Stimulated activated effector memory CD8-positive, alpha-beta T cell treated with anti-CD3 and anti-CD28 coated beads, Interleukin-12 subunit alpha, Interleukin-12 subunit beta, amount 100 ng/mL, for 72 hours (primary cell): ENCODE data around the gene TUBA3E.
A peak's percentile ranks its signal among the peaks of the same experiment; 100 is the strongest.
"Not testable (repeated sequence)": the region's sequence is repeated elsewhere in the genome, so short reads cannot be mapped to it uniquely, and the experiment has no call there.

ENCODE experiments used
- ATAC-seq: fragments of 150-1000 bp; cut with Tn5 transposase; 2 replicates; pipeline ENCODE4 v1.10.0; 2021
- DNase-seq, 2 donors: peaks; one replicate each; pipeline ENCODE4 v3.0.0; 2021 to 2022; ENCODE audit warnings: low spot score in 2 of 2
- H3K27ac Mint-ChIP-seq: one replicate; pipeline ENCODE4 v1.8.0; 2022; ENCODE audit warnings: mild to moderate bottlenecking, mixed read lengths
- H3K36me3 Mint-ChIP-seq: one replicate; pipeline ENCODE4 v1.8.0; 2022; ENCODE audit warnings: mild to moderate bottlenecking, mixed read lengths
- H3K4me1 Mint-ChIP-seq: one replicate; pipeline ENCODE4 v1.8.0; 2022; ENCODE audit warnings: mixed read lengths
- H3K4me3 Mint-ChIP-seq: one replicate; pipeline ENCODE4 v1.8.0; 2022; ENCODE audit warnings: mild to moderate bottlenecking, mixed read lengths
- H3K9me3 Mint-ChIP-seq: one replicate; pipeline ENCODE4 v1.8.0; 2022; ENCODE audit warnings: mixed read lengths

Gene TUBA3E

DNA sequence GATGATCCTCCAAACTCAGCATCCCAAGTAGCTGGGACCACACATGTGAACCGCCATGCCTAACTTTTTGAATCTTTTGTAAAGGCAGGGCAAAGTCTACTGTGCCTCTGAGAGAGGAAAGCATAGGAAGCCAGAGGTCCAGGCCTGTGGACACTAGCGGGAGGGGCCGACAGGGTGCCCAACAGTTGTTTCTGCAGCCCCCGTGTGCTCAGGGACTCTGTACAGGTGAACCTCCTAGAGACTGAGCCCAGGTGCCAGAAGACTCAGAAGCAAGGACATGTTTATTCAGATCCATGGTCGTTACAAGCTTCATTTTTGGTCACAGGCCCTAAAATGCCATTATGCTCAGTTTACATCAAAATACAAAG is 47.1 kb downstream of the TUBA3E start:
- H3K36me3 Mint-ChIP-seq, result peaks cover 39% of the 10 kb centered on the region
- H3K4me3 Mint-ChIP-seq, H3K27ac Mint-ChIP-seq: not testable (repeated sequence)

GRCh38 chr2:130150181-130151144 is 47.8 kb downstream of the TUBA3E start:
- peaks cover 39% of the 10 kb centered on the region for H3K36me3 Mint-ChIP-seq
- no peaks in the 10 kb centered on the region for H3K4me1 Mint-ChIP-seq
- no peak overlapping the region for H3K4me3 Mint-ChIP-seq
- H3K9me3 Mint-ChIP-seq, result no peaks in the 10 kb centered on the region
- ATAC-seq (peak; percentile 4), DNase-seq (no peak)
- H3K27ac Mint-ChIP-seq, result no peak overlapping the region

More for the DNA sequence above, 47.1 kb downstream of the TUBA3E start:
- DNase-seq, H3K4me1 Mint-ChIP-seq, H3K9me3 Mint-ChIP-seq, ATAC-seq: not testable (repeated sequence)

DNA sequence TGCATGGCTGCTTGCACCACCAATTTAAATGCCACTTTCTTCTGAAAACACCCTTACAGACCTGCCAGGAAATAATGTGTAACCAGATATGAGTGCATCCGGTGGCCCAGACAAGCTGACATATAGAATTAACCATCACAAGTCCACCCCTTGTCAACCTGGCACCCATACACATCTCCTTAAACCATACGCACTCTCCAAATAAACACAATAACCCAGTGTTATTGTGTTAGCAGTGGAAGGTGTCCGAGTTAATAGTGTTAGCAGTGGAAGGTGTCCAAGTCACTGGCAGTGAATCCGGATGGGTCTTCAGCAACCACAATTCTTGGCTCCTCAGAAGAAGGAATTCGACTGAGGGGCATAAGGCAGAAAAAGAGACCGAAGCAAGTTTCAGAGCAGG is 49.7 kb downstream of the TUBA3E start:
- H3K36me3 Mint-ChIP-seq, result peaks cover 21% of the 10 kb centered on the region
- not testable (repeated sequence) for ATAC-seq, H3K27ac Mint-ChIP-seq, H3K9me3 Mint-ChIP-seq, H3K4me3 Mint-ChIP-seq, DNase-seq, H3K4me1 Mint-ChIP-seq

DNA sequence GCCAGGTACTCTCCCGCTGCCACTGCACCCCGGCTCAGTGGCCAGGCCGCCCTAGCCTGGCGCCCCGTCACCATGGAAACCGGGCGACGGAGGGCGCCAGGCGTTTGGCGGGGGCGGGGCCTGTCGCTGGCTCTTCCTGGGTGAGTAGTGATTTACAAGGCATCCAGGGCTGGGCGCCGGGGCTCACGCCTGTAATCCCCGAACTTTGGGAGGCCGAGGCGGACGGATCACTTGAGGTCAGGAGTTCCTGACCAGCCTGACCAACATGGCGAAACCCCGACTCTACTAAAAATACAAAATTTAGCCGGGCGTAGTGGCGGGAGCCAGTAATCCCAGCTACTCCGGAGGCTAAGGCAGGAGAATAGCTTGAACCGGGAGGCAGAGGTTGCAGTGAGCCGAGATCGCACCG is 53.2 kb downstream of the TUBA3E start, which contains the start of gene CCDC74B:
CCDC74B (minus strand) TSS at position 107 of the 409 bp plus-strand sequence. CDS start 116 bp downstream, outside the sequence.
- not testable (repeated sequence) for H3K27ac Mint-ChIP-seq, H3K9me3 Mint-ChIP-seq, H3K36me3 Mint-ChIP-seq, H3K4me1 Mint-ChIP-seq
- H3K4me3 Mint-ChIP-seq, result peak within 1 kb of the TSS; percentile 74
- ATAC-seq, result peak; percentile 89
- DNase-seq, result peak; percentile 51 to 68

GRCh38 chr2:130143266-130144039 is 54.8 kb downstream of the TUBA3E start:
- ATAC-seq, result peak; percentile 51
- DNase-seq, result peak in 1 of 2 donors; percentile 52
- Mint-ChIP-seq H3K4me3 (peak overlapping the region; percentile 74), H3K27ac (peak overlapping the region; percentile 8)
- not testable (repeated sequence) for H3K4me1 Mint-ChIP-seq, H3K36me3 Mint-ChIP-seq, H3K9me3 Mint-ChIP-seq

DNA sequence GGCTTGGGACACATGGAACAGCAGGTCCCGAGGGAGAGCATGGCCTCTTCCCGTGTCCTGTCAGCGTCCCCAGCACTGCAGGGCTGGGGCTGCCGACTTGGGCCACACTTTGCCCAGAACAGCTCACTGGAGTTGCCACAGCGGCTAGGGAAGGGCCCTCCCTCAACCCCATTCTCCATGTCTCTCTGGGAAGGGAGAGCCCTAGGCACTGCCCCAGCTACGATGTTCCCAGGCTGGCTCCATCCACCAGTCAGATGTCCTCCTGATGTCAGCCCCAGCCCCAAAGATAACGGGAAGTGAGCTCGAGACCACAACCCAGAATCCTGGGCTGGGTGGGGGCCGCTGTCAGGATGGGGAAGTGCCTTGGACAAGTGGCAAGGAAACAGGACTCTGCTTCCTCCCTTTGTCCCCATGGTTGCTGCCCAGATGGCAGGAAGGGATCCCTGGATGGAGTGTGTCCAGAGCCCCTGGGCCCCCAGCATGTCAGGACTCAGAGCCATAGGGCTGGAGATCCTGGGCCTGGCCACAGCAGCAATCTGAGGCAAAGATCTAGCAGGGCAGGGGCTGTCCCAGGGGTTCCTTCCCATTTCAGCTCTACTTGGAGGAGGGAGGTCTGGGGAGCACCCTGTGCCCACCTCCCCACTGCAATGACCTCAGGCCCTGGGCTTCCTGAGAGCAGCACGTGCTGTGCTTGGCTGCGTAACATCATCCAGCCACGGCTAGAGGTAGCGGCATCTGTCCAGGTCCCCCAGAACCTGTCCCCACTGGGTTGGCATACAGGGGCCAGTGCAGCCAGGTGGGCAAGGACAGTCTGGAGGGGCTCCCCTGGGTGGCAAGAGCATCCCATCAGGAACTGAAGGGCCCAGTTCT is 55.6 kb downstream of the TUBA3E start:
- ATAC-seq, DNase-seq, H3K36me3 Mint-ChIP-seq, H3K9me3 Mint-ChIP-seq, H3K4me1 Mint-ChIP-seq: not testable (repeated sequence)
- peak overlapping the region; percentile 74 for H3K4me3 Mint-ChIP-seq
- peak overlapping the region; percentile 8 for H3K27ac Mint-ChIP-seq
